HG02610 (cell line): ENCODE measurements around the gene OXNAD1.

ENCODE experiments used
- ATAC-seq: cut with Tn5 transposase; IDR thresholded peaks from one replicate; pipeline ENCODE4 v1.9.1; 2021; ENCODE audit warnings: mild to moderate bottlenecking, moderate library complexity; ENCODE audit not compliant: unreplicated experiment

The OXNAD1 gene

DNA sequence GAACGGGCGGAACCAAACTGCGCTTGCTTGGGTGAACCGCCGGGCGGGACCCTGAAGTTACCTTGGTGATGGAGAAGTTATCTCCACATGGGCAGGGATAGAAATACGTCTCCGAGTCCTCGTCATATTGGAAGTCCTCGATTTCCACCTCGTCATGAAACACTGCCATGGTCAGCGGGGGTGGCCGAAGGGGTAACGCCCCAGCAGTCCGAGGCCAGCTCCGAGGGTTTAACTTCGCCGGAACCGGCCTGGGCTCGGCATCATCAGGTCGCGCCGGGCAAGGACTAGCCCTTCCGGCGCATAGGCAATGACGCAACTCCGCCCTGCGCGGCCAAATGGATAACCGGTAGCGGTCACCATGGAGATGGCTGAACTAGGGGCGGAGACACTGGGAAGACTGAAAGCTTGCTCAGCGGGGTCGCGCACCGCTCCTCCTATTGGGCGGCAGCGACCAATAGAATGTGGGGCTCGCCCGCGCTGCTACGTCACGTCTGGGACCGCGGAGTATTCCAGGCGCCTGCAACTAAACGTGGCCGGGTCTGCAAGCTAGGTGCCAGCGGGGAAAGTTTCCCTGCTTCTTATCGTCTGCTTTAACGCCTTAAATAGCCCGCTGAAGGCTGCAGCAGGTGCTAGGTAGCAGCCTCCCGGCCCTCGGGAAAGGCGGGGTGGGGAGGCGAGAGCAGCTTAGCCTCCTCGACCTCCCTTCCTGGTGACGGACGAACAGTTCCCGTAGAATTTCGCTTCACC is at the start of gene OXNAD1, which contains the start of gene DPH3:
OXNAD1 (plus strand) TSS at position 505 of the 747 bp plus-strand sequence. CDS start 5,741 bp downstream, outside the sequence.
DPH3 (minus strand) TSS at position 236 of the 747 bp plus-strand sequence; CDS start at position 169, 67 bp downstream.
- peak; percentile 99 for ATAC-seq

GRCh38 chr3:16216373-16216935 is 48.6 kb upstream of the OXNAD1 start:
- ATAC-seq, result no peak

DNA sequence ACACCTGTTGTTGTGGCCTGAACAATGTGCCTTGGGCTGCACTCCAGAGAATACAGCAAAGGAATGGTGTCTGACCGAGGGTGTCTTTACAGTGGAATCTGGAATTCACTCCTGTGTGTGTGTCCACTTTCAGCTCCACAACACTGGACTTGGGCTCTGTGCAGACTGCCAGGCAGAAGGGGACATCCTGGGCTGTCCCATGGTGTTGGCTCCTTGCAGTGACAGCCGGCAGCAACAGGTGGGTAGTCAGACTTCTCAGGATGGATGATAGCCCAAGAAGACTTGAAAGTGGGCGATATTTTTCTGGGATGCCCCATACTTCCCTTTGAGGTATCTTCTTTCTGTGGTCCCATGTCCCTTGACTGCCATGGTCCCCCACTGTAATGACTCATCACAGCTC is 45.2 kb upstream of the OXNAD1 start:
- no peak for ATAC-seq

DNA sequence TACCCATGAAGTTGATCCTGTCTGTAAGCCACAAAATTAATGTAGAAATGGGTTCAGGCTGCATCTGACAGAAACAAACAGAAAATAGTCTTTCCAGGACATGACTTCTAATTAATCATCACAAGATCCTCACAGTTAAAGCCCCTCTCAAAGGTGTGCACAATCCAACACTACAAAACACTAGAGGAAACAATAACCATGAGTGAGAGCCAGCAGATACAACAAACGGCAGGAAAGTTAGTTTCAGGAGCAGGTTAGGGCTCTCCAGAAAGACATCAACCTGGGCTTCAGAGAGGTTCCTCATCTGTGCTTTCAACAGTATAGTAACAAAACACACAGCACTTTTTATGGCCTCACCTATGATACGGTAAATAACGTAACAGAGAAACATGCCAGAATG is 43.0 kb upstream of the OXNAD1 start:
- ATAC-seq, result no peak

DNA sequence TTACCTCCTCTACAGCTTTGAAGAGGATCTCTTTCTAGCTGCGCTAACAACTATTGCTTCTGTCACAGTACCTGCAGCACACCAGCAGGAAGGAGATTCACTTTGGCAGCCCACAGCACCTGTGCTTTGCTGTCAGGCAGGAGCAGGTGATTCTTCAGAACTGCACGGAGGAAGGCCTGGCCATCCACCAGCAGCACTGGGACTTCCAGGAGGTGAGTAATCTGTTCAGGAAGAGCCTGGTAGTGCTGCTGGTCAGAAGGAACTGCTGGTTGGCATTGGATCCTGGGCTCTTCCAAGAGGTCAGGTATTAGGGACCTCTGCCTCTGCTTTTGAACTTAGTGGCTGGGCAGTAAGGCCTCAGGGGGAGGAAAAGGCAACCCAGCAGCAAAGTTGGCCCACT is 42.5 kb upstream of the OXNAD1 start:
- ATAC-seq, result no peak

DNA sequence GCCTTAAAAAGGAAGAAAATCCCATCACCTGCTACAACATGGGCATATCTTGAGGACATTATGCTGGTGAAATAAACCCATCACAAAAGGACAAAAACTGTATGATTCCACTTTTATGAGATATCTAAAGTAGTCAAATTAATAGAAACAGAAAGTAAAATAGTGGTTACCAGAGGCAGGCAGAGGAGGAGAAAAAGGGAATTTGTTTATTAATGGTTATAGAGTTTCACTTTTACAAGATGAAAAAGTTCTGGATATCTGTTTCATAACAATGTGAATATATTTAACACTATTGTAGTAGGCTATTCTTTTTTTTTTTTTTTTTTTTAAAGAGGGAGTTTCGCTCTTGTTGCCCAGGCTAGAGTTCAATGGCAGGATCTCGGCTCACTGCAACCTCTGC is 40.7 kb upstream of the OXNAD1 start:
- no peak for ATAC-seq

DNA sequence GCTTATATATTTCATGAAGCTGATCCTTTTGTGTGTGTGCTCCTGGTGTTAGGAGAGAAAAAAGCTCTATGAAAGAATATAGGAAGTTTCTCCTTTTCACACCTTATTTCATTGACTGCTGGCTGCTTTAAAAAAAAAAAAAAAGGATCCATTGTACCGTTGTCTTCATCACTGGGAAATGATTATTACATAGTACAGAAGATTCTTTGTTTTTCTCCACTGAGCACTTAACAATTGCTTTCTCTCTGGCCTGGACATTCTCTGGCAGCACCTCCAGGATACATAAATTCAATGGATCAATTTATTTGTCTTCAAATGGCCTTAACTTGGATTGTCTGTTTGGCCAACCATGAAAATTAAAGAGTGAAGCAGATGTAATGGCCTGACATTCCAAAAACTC is 37.4 kb upstream of the OXNAD1 start:
- ATAC-seq, result no peak

DNA sequence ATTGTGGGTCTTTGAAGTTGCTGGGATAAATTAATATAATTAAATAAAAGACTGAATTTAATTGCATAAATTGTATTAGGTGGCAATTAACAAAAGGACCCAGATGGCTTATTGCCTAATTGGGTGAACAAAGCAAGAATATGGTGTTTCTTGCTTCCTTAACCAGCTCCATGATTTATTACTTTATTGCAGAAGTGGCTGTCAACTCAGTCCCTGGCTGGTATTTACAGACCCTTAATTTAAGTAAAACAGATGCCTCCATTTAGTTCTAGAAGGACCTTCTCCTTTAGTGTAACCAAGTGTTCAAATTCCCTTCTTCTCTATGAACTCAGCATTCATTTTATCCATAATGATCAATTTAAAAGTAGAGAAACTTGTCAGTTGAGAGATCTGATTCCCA is 35.3 kb upstream of the OXNAD1 start:
- no peak for ATAC-seq

- ATAC-seq, result no peak
These were observed 33.0 kb upstream of the OXNAD1 start for GRCh38 chr3:16231983-16232382.

- ATAC-seq, result no peak
These were observed 31.2 kb upstream of the OXNAD1 start for GRCh38 chr3:16233806-16234205.

GRCh38 chr3:16234281-16234680 is 30.7 kb upstream of the OXNAD1 start:
- ATAC-seq, result no peak

DNA sequence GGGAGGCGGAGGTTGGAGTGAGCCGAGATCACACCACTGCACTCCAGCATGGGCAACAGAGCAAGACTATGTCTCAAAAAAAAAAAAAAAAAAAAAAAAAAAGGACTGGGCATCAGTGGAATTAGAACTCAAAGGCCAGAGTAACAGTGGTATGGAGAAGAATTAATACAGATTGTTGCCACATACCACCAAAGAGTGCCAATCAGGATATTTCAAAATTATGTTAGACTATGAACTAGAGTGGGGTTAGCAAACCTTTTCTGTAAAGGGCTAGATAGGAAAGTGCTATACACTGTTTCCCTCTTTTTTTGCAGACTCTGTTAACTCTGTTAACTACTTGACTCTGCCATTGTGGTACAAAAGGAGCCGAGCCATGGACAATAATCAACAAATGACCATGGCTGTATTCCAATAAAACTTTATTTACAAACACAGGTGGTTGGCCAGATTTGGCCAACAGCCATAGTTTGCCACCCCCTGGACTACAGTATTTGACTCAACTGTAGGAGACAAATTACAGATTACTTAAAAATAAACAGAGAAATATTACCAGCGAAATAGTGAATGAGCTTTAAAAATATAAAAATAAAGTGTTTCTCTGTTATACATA is 28.9 kb upstream of the OXNAD1 start:
- ATAC-seq, result no peak

GRCh38 chr3:16236856-16237393 is 28.1 kb upstream of the OXNAD1 start:
- ATAC-seq, result no peak

DNA sequence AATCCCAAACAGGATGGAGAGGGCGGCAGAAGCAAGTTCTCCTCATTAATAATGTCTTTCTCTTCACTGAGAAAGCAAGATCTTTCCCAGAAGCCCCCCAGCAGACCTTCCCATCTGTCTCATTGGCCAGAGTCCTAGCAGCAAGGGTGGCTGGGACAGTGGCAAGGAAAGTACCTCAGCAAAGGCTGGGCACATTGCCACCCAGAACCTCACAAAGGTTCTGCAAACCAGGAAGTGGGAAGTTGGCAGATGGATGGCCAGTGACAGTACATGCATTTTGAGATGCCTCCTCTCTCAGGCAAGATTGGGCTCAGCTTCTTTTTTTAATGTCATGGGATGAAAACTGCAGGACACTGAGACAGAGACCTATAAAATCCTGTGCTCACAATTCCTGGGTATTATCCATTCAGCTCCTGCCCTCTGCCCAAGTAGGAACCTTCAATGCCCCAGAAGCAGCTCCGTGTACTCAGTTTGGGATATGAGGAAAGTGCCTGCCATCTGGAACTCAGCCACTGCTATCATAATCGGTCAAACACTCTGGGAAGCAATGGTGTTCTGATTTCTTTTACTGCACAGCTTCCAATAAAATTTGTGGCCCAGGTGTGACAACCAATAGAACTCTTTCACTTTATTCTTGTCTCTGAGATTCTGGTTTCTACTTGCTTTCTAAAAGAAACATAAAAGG is 25.8 kb upstream of the OXNAD1 start:
- no peak for ATAC-seq

DNA sequence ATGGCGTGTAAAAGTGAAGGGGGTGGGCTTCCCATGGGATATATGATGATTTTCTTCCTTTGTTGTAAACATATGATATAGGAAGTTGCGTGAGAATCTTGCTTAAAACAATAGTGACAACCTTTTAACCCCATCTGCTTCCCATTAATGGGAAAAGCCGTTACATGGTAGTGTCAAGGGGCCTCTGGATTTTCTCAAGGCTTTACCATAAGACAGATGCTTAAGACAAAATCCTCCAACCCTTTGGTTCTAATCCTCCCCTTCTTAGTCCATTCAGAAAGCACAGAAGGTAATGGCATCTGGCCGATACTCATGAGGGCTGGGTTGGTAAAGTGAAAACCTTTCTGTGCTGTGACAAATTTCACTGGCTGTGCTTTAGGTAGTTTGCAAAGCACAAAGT is 25.2 kb upstream of the OXNAD1 start:
- ATAC-seq, result no peak

DNA sequence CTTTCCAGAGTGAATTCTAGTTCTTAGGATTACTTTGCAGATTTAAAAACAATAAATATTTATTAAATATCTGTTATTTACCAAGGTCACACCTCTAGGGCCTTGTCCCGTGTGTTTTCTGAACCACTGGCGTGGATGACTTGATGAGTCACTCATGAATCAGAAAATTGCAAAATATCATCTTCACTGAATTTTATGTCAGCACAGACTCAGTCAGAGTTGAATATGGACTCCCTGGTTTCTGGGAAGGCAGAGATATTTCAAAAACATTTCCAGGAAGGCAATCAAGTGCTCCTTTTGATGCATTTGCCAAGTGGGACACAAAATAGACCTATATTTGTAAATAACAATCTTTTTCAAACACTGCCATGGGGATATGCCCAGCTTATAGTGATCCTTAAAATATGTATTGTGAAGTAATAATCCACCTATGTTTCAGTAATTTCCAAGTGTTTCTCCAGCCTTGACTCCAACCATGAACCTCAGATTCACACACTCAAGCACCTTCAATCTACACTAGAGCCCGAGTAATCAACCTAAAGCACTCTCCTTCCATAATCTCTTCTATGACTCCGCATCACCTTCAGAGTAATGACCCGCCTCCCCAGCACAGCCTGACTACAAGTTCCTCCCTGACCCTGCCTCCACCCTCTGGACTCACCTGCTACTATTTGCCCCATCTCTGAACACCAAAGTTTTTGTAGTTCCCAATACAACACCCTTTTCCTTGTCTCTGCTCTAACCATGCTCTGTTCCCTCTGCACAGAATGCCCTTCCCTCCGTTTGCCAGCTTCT is 24.6 kb upstream of the OXNAD1 start:
- ATAC-seq, result no peak

GRCh38 chr3:16241225-16241624 is 23.8 kb upstream of the OXNAD1 start:
- no peak for ATAC-seq

GRCh38 chr3:16242177-16242576 is 22.8 kb upstream of the OXNAD1 start:
- ATAC-seq, result no peak

DNA sequence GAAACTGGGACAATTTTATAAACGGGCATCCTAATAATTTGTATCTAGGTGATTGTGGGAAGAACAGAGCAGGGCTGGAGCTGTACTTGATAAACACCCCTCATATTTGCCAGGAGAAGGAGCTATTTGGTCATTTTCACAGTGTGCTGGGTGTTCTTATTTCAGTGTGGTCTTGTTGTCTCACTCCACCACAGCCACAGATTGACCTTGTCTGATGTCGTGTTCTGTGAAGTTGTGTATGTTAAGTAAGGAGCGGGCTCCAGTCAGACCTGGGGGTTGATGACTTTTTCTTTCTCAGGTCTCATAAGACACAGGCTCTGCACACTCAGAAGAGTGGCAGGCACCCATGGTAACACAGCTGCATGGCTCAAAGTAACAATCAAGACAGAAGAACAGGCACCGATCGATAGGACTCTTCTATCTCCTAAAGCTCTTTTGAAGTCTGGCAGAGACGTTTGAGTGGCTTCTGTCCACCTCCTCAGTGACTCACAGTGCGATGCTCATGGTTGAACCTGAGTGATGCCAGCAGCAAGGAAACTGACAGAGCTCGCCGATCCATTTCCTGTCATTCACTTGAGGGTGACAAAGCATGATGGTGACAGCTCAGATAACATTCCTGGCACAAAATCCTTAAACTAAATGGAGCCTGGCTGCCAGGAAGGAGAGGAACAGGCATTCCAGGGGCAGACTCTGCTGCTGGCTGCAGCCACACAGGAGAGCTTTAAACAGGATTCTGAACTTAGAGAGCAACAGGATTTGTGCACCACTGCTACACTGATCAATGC is 21.1 kb upstream of the OXNAD1 start:
- no peak for ATAC-seq

DNA sequence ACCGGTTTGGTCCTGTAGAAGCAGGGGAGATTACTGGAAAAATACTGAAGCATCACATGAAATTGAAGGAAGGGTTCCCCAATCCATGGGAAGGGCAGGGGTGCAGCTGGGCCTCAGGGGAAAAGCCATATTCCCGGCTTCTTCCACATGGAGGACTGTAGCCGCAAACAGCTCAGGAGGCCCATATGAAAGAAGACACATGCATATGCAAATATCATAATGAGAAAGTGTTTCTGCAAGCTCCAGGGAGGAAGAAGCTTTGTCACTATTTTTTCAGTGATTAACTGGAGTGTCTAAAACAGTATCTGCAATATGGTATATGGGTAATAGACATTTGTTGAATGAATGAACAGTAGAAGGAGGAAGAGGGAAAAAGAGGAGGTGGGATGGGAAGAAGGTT is 19.4 kb upstream of the OXNAD1 start:
- no peak for ATAC-seq
